SJSA1 (cell line): Measurements from ENCODE around the gene RFPL4AL1. TPM values are rescaled to one million over a fixed set of nuclear protein-coding genes. Genes with fewer than 3 reads are reported as not detected.
"Not testable (repeated sequence)": the region's sequence is repeated elsewhere in the genome, so short reads cannot be mapped to it uniquely, and the experiment has no call there.

Experiments
- DNase-seq, 2 experiments: peaks; one replicate each; pipeline ENCODE4 v3.0.0-alpha.2; 2015 to 2020; ENCODE audit warnings: low spot score in 2 of 2, low read depth in 1 of 2
- H3K27ac ChIP-seq: fragments of 250-450 bp; sonication (Bioruptor Pico); 2 replicates; pipeline ENCODE4 v1.5.1; 2020; ENCODE audit warnings: mild to moderate bottlenecking, moderate library complexity
- H3K27me3 ChIP-seq: fragments of 250-450 bp; sonication (Bioruptor Pico); replicated peaks from 2 replicates; pipeline ENCODE4 v1.5.1; 2020; ENCODE audit warnings: mild to moderate bottlenecking, moderate library complexity
- H3K36me3 ChIP-seq: fragments of 250-450 bp; sonication (Bioruptor Pico); 2 replicates; pipeline ENCODE4 v1.5.1; 2020; ENCODE audit warnings: mild to moderate bottlenecking
- H3K4me1 ChIP-seq: fragments of 250-450 bp; sonication (Bioruptor Pico); replicated peaks from 2 replicates; pipeline ENCODE4 v1.6.1; 2021; ENCODE audit warnings: mild to moderate bottlenecking
- H3K4me3 ChIP-seq: fragments of 250-450 bp; sonication (Bioruptor Pico); 2 replicates; pipeline ENCODE4 v1.5.1; 2020; ENCODE audit warnings: mild to moderate bottlenecking
- H3K9me3 ChIP-seq: fragments of 250-450 bp; sonication (Bioruptor Pico); replicated peaks from 2 replicates; pipeline ENCODE4 v1.5.1; 2020; ENCODE audit warnings: mild to moderate bottlenecking
- total RNA-seq: library from RNA; depleted of rRNA; stranded (reverse); fragments of >200 nt; shearing (Covaris generic); gene quantifications from 2 replicates; pipeline ENCODE4 v1.2.3, GENCODE V29; 2014; rRNA removed

RFPL4AL1 gene
- total RNA-seq = not detected in 2 replicates

GRCh38 chr19:55768818-55769217 lies at the start of gene RFPL4AL1:
TSS of gene RFPL4AL1 (plus strand) at chr19:55769118. CDS start at chr19:55771805, 2,687 bp downstream.
- not testable (repeated sequence) for DNase-seq, H3K27ac ChIP-seq, H3K36me3 ChIP-seq, H3K4me3 ChIP-seq, H3K27me3 ChIP-seq, H3K9me3 ChIP-seq, H3K4me1 ChIP-seq

GRCh38 chr19:55720214-55720746 lies 48.6 kb upstream of the RFPL4AL1 start:
- no peaks in the 10 kb centered on the region for H3K4me1 ChIP-seq
- H3K27me3 ChIP-seq = no peaks in the 10 kb centered on the region
- no peak for DNase-seq
- no peaks in the 10 kb centered on the region for H3K36me3 ChIP-seq
- H3K9me3 ChIP-seq = peaks cover 8% of the 10 kb centered on the region; the same call in 1 of the 2 replicates
- no peak overlapping the region for H3K4me3 ChIP-seq
- H3K27ac ChIP-seq = no peak overlapping the region

GRCh38 chr19:55720801-55721200 lies 48.1 kb upstream of the RFPL4AL1 start:
- no peaks in the 10 kb centered on the region for H3K27me3 ChIP-seq
- H3K4me1 ChIP-seq = no peaks in the 10 kb centered on the region
- H3K27ac ChIP-seq = no peak overlapping the region
- H3K4me3 ChIP-seq = no peak overlapping the region
- no peak for DNase-seq
- no peaks in the 10 kb centered on the region for H3K36me3 ChIP-seq
- H3K9me3 ChIP-seq = peaks cover 8% of the 10 kb centered on the region; the same call in 1 of the 2 replicates

GRCh38 chr19:55723491-55723890 lies 45.4 kb upstream of the RFPL4AL1 start:
- no peaks in the 10 kb centered on the region for H3K36me3 ChIP-seq
- no peak overlapping the region for H3K27ac ChIP-seq
- H3K9me3 ChIP-seq = peaks cover 8% of the 10 kb centered on the region; the same call in 1 of the 2 replicates
- no peak for DNase-seq
- no peak overlapping the region for H3K4me3 ChIP-seq
- no peaks in the 10 kb centered on the region for H3K4me1 ChIP-seq
- no peaks in the 10 kb centered on the region for H3K27me3 ChIP-seq

- DNase-seq, H3K27ac ChIP-seq, H3K9me3 ChIP-seq, H3K4me3 ChIP-seq, H3K27me3 ChIP-seq, H3K36me3 ChIP-seq, H3K4me1 ChIP-seq: not testable (repeated sequence)
These were observed 38.5 kb upstream of the RFPL4AL1 start for GRCh38 chr19:55730378-55730777.

- H3K36me3 ChIP-seq = no peaks in the 10 kb centered on the region
- H3K27me3 ChIP-seq = no peaks in the 10 kb centered on the region
- DNase-seq = no peak
- no peaks in the 10 kb centered on the region for H3K9me3 ChIP-seq
- no peak within 1 kb of the TSS for H3K27ac ChIP-seq
- H3K4me1 ChIP-seq = no peaks in the 10 kb centered on the region
- no peak within 1 kb of the TSS for H3K4me3 ChIP-seq
These were observed 30.6 kb upstream of the RFPL4AL1 start, which contains the start of gene NLRP9 for GRCh38 chr19:55738302-55738701. TSS of gene NLRP9 (minus strand) at chr19:55738402. CDS start at chr19:55738374, 28 bp downstream.

GRCh38 chr19:55750715-55751114 lies 18.2 kb upstream of the RFPL4AL1 start:
- Histone ChIP-seq H3K4me1 (no peaks in the 10 kb centered on the region), H3K27ac (no peak overlapping the region), H3K27me3 (no peaks in the 10 kb centered on the region; the same call in 1 of the 2 replicates), H3K9me3 (no peaks in the 10 kb centered on the region), H3K36me3 (no peaks in the 10 kb centered on the region), H3K4me3 (no peak overlapping the region)
- DNase-seq = no peak

- H3K4me1 ChIP-seq = no peaks in the 10 kb centered on the region
- DNase-seq = no peak
- H3K27me3 ChIP-seq = no peaks in the 10 kb centered on the region
- no peaks in the 10 kb centered on the region for H3K36me3 ChIP-seq
- no peaks in the 10 kb centered on the region for H3K9me3 ChIP-seq
- no peak overlapping the region for H3K4me3 ChIP-seq
- H3K27ac ChIP-seq = no peak overlapping the region
These were observed 15.5 kb upstream of the RFPL4AL1 start for GRCh38 chr19:55753401-55753800.

GRCh38 chr19:55756808-55757207 lies 12.1 kb upstream of the RFPL4AL1 start:
- H3K9me3 ChIP-seq, H3K4me3 ChIP-seq, DNase-seq, H3K4me1 ChIP-seq, H3K27me3 ChIP-seq, H3K27ac ChIP-seq, H3K36me3 ChIP-seq: not testable (repeated sequence)

GRCh38 chr19:55758797-55759196 lies 10.1 kb upstream of the RFPL4AL1 start, which contains the start of gene RFPL4A:
TSS of gene RFPL4A (plus strand) at chr19:55759097. CDS start at chr19:55761801, 2,704 bp downstream.
- not testable (repeated sequence) for H3K4me3 ChIP-seq, H3K4me1 ChIP-seq, H3K9me3 ChIP-seq, H3K36me3 ChIP-seq, H3K27ac ChIP-seq, H3K27me3 ChIP-seq, DNase-seq

GRCh38 chr19:55766466-55766865 lies 2.5 kb upstream of the RFPL4AL1 start:
- Histone ChIP-seq H3K36me3 (no peaks in the 10 kb centered on the region), H3K4me1 (no peaks in the 10 kb centered on the region), H3K4me3 (no peak overlapping the region), H3K27me3 (no peaks in the 10 kb centered on the region), H3K9me3 (no peaks in the 10 kb centered on the region), H3K27ac (no peak overlapping the region)
- no peak for DNase-seq

GRCh38 chr19:55769632-55770031 lies 714 bp downstream of the RFPL4AL1 start:
- H3K27me3 ChIP-seq, H3K4me1 ChIP-seq, H3K4me3 ChIP-seq, H3K36me3 ChIP-seq, DNase-seq, H3K9me3 ChIP-seq, H3K27ac ChIP-seq: not testable (repeated sequence)

GRCh38 chr19:55777528-55777927 lies 8.6 kb downstream of the RFPL4AL1 start:
- no peak for DNase-seq
- Histone ChIP-seq H3K9me3 (no peaks in the 10 kb centered on the region), H3K4me3 (no peak overlapping the region), H3K4me1 (no peaks in the 10 kb centered on the region), H3K36me3 (no peaks in the 10 kb centered on the region), H3K27ac (no peak overlapping the region), H3K27me3 (no peaks in the 10 kb centered on the region)

- no peak overlapping the region for H3K4me3 ChIP-seq
These were observed 9.4 kb downstream of the RFPL4AL1 start for GRCh38 chr19:55778331-55778730.

GRCh38 chr19:55781112-55781511 lies 12.2 kb downstream of the RFPL4AL1 start:
- Histone ChIP-seq H3K27me3 (no peaks in the 10 kb centered on the region), H3K9me3 (no peaks in the 10 kb centered on the region), H3K27ac (no peak overlapping the region), H3K4me1 (no peaks in the 10 kb centered on the region), H3K36me3 (no peaks in the 10 kb centered on the region), H3K4me3 (no peak overlapping the region)
- no peak for DNase-seq

More at GRCh38 chr19:55778331-55778730, 9.4 kb downstream of the RFPL4AL1 start:
- no peaks in the 10 kb centered on the region for H3K9me3 ChIP-seq
- H3K27ac ChIP-seq = no peak overlapping the region
- H3K36me3 ChIP-seq = no peaks in the 10 kb centered on the region
- no peaks in the 10 kb centered on the region for H3K27me3 ChIP-seq
- H3K4me1 ChIP-seq = no peaks in the 10 kb centered on the region
- DNase-seq = no peak
